GM19025 (cell line): ENCODE measurements around the gene RPA1.

ENCODE experiments used
- ATAC-seq: cut with Tn5 transposase; IDR thresholded peaks from one replicate; pipeline ENCODE4 v1.9.1; 2021; ENCODE audit warnings: mild to moderate bottlenecking, low read depth, moderate library complexity; ENCODE audit not compliant: unreplicated experiment

The RPA1 gene

GRCh38 chr17:1937461-1937860, 107.7 kb downstream of the RPA1 start:
- ATAC-seq = no peak

- ATAC-seq = no peak
These were observed 110.4 kb downstream of the RPA1 start for GRCh38 chr17:1939981-1940809.

GRCh38 chr17:1940810-1941185, 111.0 kb downstream of the RPA1 start:
- ATAC-seq = no peak

- no peak for ATAC-seq
These were observed 111.7 kb downstream of the RPA1 start for GRCh38 chr17:1941272-1942065.

- ATAC-seq = no peak
These were observed 112.2 kb downstream of the RPA1 start for GRCh38 chr17:1942066-1942365.

GRCh38 chr17:1942666-1943435, 113.0 kb downstream of the RPA1 start:
- no peak for ATAC-seq

GRCh38 chr17:1943436-1943831, 113.6 kb downstream of the RPA1 start:
- no peak for ATAC-seq

GRCh38 chr17:1945621-1946020, 115.8 kb downstream of the RPA1 start:
- no peak for ATAC-seq

- ATAC-seq = no peak
These were observed 116.5 kb downstream of the RPA1 start for GRCh38 chr17:1946021-1946932.

- no peak for ATAC-seq
These were observed 117.5 kb downstream of the RPA1 start for GRCh38 chr17:1947229-1947742.

GRCh38 chr17:1947743-1948516, 118.1 kb downstream of the RPA1 start:
- no peak for ATAC-seq

- no peak for ATAC-seq
These were observed 118.7 kb downstream of the RPA1 start for GRCh38 chr17:1948517-1948825.
